HG02763 (cell line): ENCODE results near the gene RGS18.
"Not testable (repeated sequence)": the region's sequence is repeated elsewhere in the genome, so short reads cannot be mapped to it uniquely, and the experiment has no call there.

Experiments used
- ATAC-seq: cut with Tn5 transposase; IDR thresholded peaks from one replicate; pipeline ENCODE4 v1.9.1; 2021; ENCODE audit warnings: mild to moderate bottlenecking, moderate library complexity; ENCODE audit not compliant: unreplicated experiment

Gene RGS18

GRCh38 chr1:192158181-192158580, at the start of gene RGS18:
TSS of gene RGS18 (plus strand) at chr1:192158462. CDS start at chr1:192158638, 176 bp downstream.
- ATAC-seq, result peak; percentile 80

- no peak for ATAC-seq
These were observed 48.7 kb upstream of the RGS18 start for GRCh38 chr1:192109576-192109975.

GRCh38 chr1:192115000-192115399, 43.3 kb upstream of the RGS18 start:
- no peak for ATAC-seq

GRCh38 chr1:192118881-192119405, 39.3 kb upstream of the RGS18 start:
- ATAC-seq, result no peak

- ATAC-seq, result no peak
These were observed 38.6 kb upstream of the RGS18 start for GRCh38 chr1:192119701-192120100.

- no peak for ATAC-seq
These were observed 35.6 kb upstream of the RGS18 start for GRCh38 chr1:192122668-192123067.

- ATAC-seq, result no peak
These were observed 35.0 kb upstream of the RGS18 start for GRCh38 chr1:192123212-192123611.

GRCh38 chr1:192126030-192126619, 32.1 kb upstream of the RGS18 start:
- ATAC-seq, result no peak

GRCh38 chr1:192130175-192130574, 28.1 kb upstream of the RGS18 start:
- no peak for ATAC-seq

GRCh38 chr1:192130865-192131264, 27.4 kb upstream of the RGS18 start:
- ATAC-seq, result not testable (repeated sequence)

- ATAC-seq, result no peak
These were observed 26.3 kb upstream of the RGS18 start for GRCh38 chr1:192131914-192132313.

GRCh38 chr1:192133350-192133926, 24.8 kb upstream of the RGS18 start:
- ATAC-seq, result no peak

- ATAC-seq, result no peak
These were observed 17.9 kb upstream of the RGS18 start for GRCh38 chr1:192140382-192140781.

- no peak for ATAC-seq
These were observed 11.0 kb upstream of the RGS18 start for GRCh38 chr1:192147221-192147620.

GRCh38 chr1:192147696-192148095, 10.6 kb upstream of the RGS18 start:
- ATAC-seq, result no peak

GRCh38 chr1:192151176-192151575, 7.1 kb upstream of the RGS18 start:
- no peak for ATAC-seq

- no peak for ATAC-seq
These were observed 5.0 kb upstream of the RGS18 start for GRCh38 chr1:192153276-192153675.

- no peak for ATAC-seq
These were observed 1.2 kb upstream of the RGS18 start for GRCh38 chr1:192157067-192157466.

GRCh38 chr1:192159014-192159413, 752 bp downstream of the RGS18 start:
- no peak for ATAC-seq

- no peak for ATAC-seq
These were observed 1.5 kb downstream of the RGS18 start for GRCh38 chr1:192159781-192160180.

- ATAC-seq, result no peak
These were observed 1.9 kb downstream of the RGS18 start for GRCh38 chr1:192160196-192160595.

- no peak for ATAC-seq
These were observed 3.7 kb downstream of the RGS18 start for GRCh38 chr1:192161976-192162375.

- no peak for ATAC-seq
These were observed 4.1 kb downstream of the RGS18 start for GRCh38 chr1:192162376-192162775.
